CD4-positive, alpha-beta memory T cell (primary cell): ENCODE measurements around the gene JPH4. TPM values are rescaled to one million over a fixed set of nuclear protein-coding genes. Genes with fewer than 3 reads are reported as not detected.
"Not testable (repeated sequence)": the region's sequence is repeated elsewhere in the genome, so short reads cannot be mapped to it uniquely, and the experiment has no call there.

Source experiments
- CTCF ChIA-PET: fragments of 350-600 bp; sonication (Branson Sonifier 250); formaldehyde crosslinking; loops from one replicate; lab custom pipeline; 2021; ENCODE audit warnings: inconsistent platforms; ENCODE audit not compliant: partially characterized antibody; lab: Charles Lee
- POLR2A ChIA-PET: fragments of 350-600 bp; sonication (Branson Sonifier 250); formaldehyde crosslinking; loops from one replicate; lab custom pipeline; 2021; ENCODE audit not compliant: partially characterized antibody; lab: Charles Lee
- DNase-seq, 5 donors: peaks; one replicate each; pipeline versions ENCODE4 v3.0.0 to v3.0.0-alpha.2; 2020 to 2022; ENCODE audit warnings: mixed read lengths in 1 of 5
- H3K27ac ChIP-seq: one replicate; pipeline ENCODE4 v1.7.0; 2013; ENCODE audit warnings: low read depth, low read length
- H3K27me3 ChIP-seq: 2 replicates; pipeline ENCODE4 v1.7.0; 2013; ENCODE audit warnings: mild to moderate bottlenecking, low read length, moderate library complexity; ENCODE audit not compliant: insufficient read depth
- H3K36me3 ChIP-seq: 2 replicates; pipeline ENCODE4 v1.7.0; 2013; ENCODE audit warnings: mild to moderate bottlenecking, low read length, moderate library complexity; ENCODE audit not compliant: insufficient read depth
- H3K4me1 ChIP-seq: 2 replicates; pipeline ENCODE4 v1.7.0; 2013; ENCODE audit warnings: mild to moderate bottlenecking, low read length, moderate library complexity; ENCODE audit not compliant: insufficient read depth
- H3K4me3 ChIP-seq, 2 donors: one replicate each; pipeline ENCODE4 v1.7.0; 2013; ENCODE audit warnings: low read length in 2 of 2, mild to moderate bottlenecking in 1 of 2
- H3K9me3 ChIP-seq, 2 donors: one replicate each; pipeline ENCODE4 v1.7.0; 2013; ENCODE audit warnings: low read length in 2 of 2, control low read depth in 1 of 2; ENCODE audit not compliant: control insufficient read depth in 1 of 2
- H3K27ac Mint-ChIP-seq, 7 donors: one replicate each; pipeline ENCODE4 v1.8.0; 2020 to 2021; ENCODE audit warnings: mixed read lengths in 7 of 7, mild to moderate bottlenecking in 6 of 7, inconsistent platforms in 3 of 7, moderate library complexity in 3 of 7
- H3K27me3 Mint-ChIP-seq, 2 donors: one replicate each; pipeline ENCODE4 v1.8.0; 2020 to 2021; ENCODE audit warnings: mixed read lengths in 2 of 2
- H3K36me3 Mint-ChIP-seq, 2 donors: one replicate each; pipeline ENCODE4 v1.8.0; 2020 to 2021; ENCODE audit warnings: mixed read lengths in 2 of 2, inconsistent platforms in 1 of 2, mild to moderate bottlenecking in 1 of 2
- H3K4me1 Mint-ChIP-seq, 4 donors: one replicate each; pipeline ENCODE4 v1.8.0; 2020 to 2021; ENCODE audit warnings: mixed read lengths in 4 of 4, mild to moderate bottlenecking in 1 of 4
- H3K4me3 Mint-ChIP-seq, 8 donors: one replicate each; pipeline ENCODE4 v1.8.0; 2020 to 2021; ENCODE audit warnings: mixed read lengths in 8 of 8, mild to moderate bottlenecking in 7 of 8, moderate library complexity in 6 of 8, inconsistent platforms in 3 of 8
- H3K9me3 Mint-ChIP-seq, 8 donors: one replicate each; pipeline ENCODE4 v1.8.0; 2020 to 2021; ENCODE audit warnings: mixed read lengths in 8 of 8, mild to moderate bottlenecking in 5 of 8, inconsistent platforms in 3 of 8, moderate library complexity in 1 of 8
- intact Hi-C: fragments of 100-400 bp; cut with micrococcal nuclease; formaldehyde crosslinking; loops from one replicate; pipeline ENCODE4 v1.15.1; 2023
- polyA plus RNA-seq, 2 donors: library from polyadenylated mRNA; unstranded; fragments of 300-500 nt; fragmentation: Illumina TruSeq; gene quantifications; one replicate each; pipeline ENCODE4 v1.2.3, GENCODE V29; 2021
- total RNA-seq, 2 experiments: library from RNA; stranded (reverse); gene quantifications; one replicate each; pipeline ENCODE4 v1.2.3, GENCODE V29; 2021

The JPH4 gene
- total and polyA plus RNA-seq, 4 experiments from 2014 or later, result 0.08 TPM; not detected in 3

DNA sequence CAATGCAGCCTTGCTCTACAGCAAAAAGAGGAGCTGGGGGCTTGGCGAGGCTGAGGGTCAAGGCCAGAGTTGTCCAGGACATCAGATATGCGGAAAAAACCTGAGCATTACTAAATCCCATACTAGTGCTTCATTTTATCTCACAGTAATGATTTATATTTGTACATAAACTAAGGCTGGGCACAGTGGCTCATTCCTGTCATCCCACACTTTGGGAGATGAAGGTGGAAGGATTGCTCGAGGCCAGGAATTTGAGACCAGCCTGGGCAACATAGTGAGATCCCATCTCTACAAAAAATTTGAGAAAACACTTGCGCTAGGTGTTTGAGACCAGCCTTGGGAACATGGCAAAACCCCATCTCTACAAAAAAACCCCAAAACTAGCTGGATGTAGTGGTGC lies 11.6 kb upstream of the JPH4 start:
- no peak overlapping the region for H3K4me3 ChIP-seq
- Mint-ChIP-seq H3K36me3 (no peaks in the 10 kb centered on the region), H3K27me3 (peaks cover 7 to 15% of the 10 kb centered on the region in 2 donors), H3K4me1 (peaks cover 4 to 11% (median 6%) of the 10 kb centered on the region in 4 donors), H3K4me3 (no peak overlapping the region), H3K9me3 (no peaks in the 10 kb centered on the region), H3K27ac (peak overlapping the region in 1 of 7 donors; percentile 24)
- H3K4me1 ChIP-seq, result peaks cover 4% of the 10 kb centered on the region
- no peak overlapping the region for H3K27ac ChIP-seq
- no peak for DNase-seq
- intact Hi-C loops, result no loop called here
- no peaks in the 10 kb centered on the region for H3K9me3 ChIP-seq
- no peaks in the 10 kb centered on the region for H3K36me3 ChIP-seq
- H3K27me3 ChIP-seq, result no peaks in the 10 kb centered on the region
- ChIA-PET POLR2A (no interaction called here), CTCF (interaction anchor here (0.7 to 4.6 kb wide), 9 partner anchors 9 to 363 kb away, joined by 3 to 73 read pairs (median 20); partner anchors contain the start of gene DHRS4)

DNA sequence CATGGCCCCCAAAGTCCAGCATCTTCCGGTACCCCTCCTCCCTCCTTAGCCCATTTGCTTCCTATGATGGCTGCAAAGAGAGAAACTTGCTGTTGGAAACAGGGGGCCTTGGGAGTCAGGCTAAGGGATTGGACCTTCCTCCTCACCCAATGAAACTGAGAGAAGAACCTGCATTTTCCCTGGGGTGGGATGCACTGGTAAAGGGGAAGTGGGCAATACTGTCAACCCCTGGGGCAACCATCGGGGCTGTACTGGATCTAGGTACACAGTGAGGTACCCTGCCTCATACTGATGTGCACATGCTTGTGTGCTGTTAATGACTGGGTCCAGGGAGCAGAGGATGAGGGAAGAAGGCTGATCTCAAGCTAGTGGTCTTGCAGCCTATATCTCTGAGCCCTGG lies 11.0 kb upstream of the JPH4 start:
- POLR2A ChIA-PET, result interaction anchor here (1.0 to 1.1 kb wide), 2 partner anchors 21 to 364 kb away, joined by 3 to 4 read pairs; partner anchors contain the start of gene DHRS4

DNA sequence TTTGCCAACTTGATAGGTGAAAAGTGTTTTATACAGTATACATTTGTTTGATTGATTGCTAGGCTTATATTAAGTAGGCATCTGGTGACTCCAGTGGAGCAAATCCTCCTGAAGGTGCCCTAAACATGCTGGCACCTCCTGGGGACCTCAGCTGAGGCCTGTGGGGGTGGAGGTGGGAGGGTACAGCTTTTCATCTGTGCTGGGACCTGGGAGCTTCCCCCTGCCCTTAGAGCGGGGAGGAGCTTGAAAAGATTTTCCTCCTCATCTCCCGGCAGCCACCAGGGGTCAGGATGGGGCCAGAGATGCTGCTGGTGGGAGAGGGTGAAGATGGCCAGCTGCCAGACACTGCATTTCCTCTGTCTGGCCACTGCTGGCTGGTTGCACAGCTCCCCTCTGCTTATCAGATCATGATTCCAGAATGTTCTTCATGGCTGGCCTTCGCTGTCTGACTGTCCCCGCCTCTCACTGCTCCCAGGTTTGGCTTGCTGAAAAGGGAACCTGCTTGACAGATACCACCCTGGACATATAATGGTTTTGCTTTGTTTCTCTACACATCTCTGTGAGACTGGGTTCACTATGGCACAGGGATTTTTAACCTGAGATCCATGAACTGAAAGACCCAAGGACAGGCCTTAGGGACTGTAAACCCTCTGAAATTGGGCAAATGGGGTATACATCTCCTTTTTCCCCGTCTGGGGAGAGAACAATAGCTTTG lies 10.5 kb upstream of the JPH4 start:
- no peaks in the 10 kb centered on the region for H3K27me3 ChIP-seq
- no peak overlapping the region for H3K27ac ChIP-seq
- H3K9me3 ChIP-seq, result no peaks in the 10 kb centered on the region
- Mint-ChIP-seq H3K4me3 (peak overlapping the region in 1 of 8 donors; percentile 46), H3K36me3 (no peaks in the 10 kb centered on the region), H3K27me3 (peaks cover 7 to 16% of the 10 kb centered on the region in 2 donors), H3K27ac (peak overlapping the region in 1 of 7 donors; percentile 50), H3K9me3 (no peaks in the 10 kb centered on the region), H3K4me1 (peaks cover 4 to 11% (median 6%) of the 10 kb centered on the region in 4 donors)
- POLR2A ChIA-PET, result interaction anchor here (0.8 to 1.2 kb wide), 4 partner anchors 21 to 364 kb away, joined by 3 to 4 read pairs (median 4); partner anchors contain the start of gene DHRS4
- no peak overlapping the region for H3K4me3 ChIP-seq
- H3K36me3 ChIP-seq, result no peaks in the 10 kb centered on the region
- intact Hi-C loops, result loop anchor here (1.0 kb wide), 4 partner anchors 43 to 365 kb away; no protein-coding TSS in a partner anchor
- peak; percentile 77 to 80 (median 78) for DNase-seq
- CTCF ChIA-PET, result interaction anchor here (0.6 to 4.6 kb wide), 31 partner anchors 8 to 365 kb away, joined by 3 to 73 read pairs (median 5); partner anchors contain the start of gene DHRS4
- H3K4me1 ChIP-seq, result peaks cover 4% of the 10 kb centered on the region

More for the DNA sequence above, 11.0 kb upstream of the JPH4 start:
- no peaks in the 10 kb centered on the region for H3K9me3 ChIP-seq
- H3K4me1 ChIP-seq, result peaks cover 4% of the 10 kb centered on the region
- H3K36me3 ChIP-seq, result no peaks in the 10 kb centered on the region
- no peak overlapping the region for H3K4me3 ChIP-seq
- CTCF ChIA-PET, result interaction anchor here (0.6 to 4.6 kb wide), 28 partner anchors 8 to 364 kb away, joined by 3 to 73 read pairs (median 5); partner anchors contain the start of gene DHRS4
- peak overlapping the region in 1 of 7 donors; percentile 25 for H3K27ac Mint-ChIP-seq
- no peaks in the 10 kb centered on the region for H3K36me3 Mint-ChIP-seq
- no peaks in the 10 kb centered on the region for H3K9me3 Mint-ChIP-seq
- H3K27ac ChIP-seq, result no peak overlapping the region
- no peak overlapping the region for H3K4me3 Mint-ChIP-seq
- intact Hi-C loops, result loop anchor here (1.0 kb wide), 4 partner anchors 43 to 365 kb away; no protein-coding TSS in a partner anchor
- DNase-seq, result no peak
- peaks cover 4 to 11% (median 6%) of the 10 kb centered on the region in 4 donors for H3K4me1 Mint-ChIP-seq
- H3K27me3 Mint-ChIP-seq, result peaks cover 7 to 15% of the 10 kb centered on the region in 2 donors
- H3K27me3 ChIP-seq, result no peaks in the 10 kb centered on the region

DNA sequence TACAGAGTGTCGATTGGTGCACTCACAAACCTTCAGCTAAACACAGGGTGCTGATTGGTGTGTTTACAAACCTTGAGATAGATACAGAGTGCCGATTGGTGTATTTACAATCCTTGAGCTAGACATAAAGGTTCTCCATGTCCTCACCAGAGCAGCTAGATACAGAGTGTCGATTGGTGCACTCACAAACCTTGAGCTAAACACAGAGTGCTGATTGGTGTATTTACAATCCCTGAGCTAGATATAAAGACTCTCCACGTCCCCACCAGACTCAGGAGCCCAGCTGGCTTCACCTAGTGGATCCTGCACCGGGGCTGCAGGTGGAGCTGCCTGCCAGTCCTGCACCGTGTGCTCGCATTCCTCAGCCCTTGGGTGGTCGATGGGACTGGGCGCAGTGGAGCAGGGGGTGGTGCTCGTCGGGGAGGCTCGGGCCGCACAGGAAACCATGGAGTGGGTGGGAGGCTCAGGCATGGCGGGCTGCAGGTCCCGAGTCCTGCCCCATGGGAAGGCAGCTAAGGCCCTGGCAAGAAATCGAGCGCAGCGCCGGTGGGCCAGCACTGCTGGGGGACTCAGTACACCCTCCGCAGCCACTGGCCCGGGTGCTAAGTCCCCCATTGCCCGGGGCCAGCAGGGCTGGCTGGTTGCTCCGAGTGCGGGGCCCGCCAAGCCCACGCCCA lies 6.1 kb upstream of the JPH4 start:
- H3K9me3 Mint-ChIP-seq, H3K4me1 ChIP-seq, H3K27ac Mint-ChIP-seq, H3K27ac ChIP-seq, H3K4me3 Mint-ChIP-seq, POLR2A ChIA-PET, H3K36me3 ChIP-seq, H3K4me3 ChIP-seq, DNase-seq, H3K9me3 ChIP-seq, H3K36me3 Mint-ChIP-seq, H3K27me3 ChIP-seq, intact Hi-C loops: not testable (repeated sequence)
- H3K4me1 Mint-ChIP-seq, result peaks cover 4 to 10% (median 6%) of the 10 kb centered on the region in 4 donors
- H3K27me3 Mint-ChIP-seq, result peaks cover 12 to 26% of the 10 kb centered on the region in 2 donors
- CTCF ChIA-PET, result interaction anchor here (1.1 kb wide), 1 partner anchor 347 kb away, joined by 3 read pairs; no protein-coding TSS in a partner anchor

DNA sequence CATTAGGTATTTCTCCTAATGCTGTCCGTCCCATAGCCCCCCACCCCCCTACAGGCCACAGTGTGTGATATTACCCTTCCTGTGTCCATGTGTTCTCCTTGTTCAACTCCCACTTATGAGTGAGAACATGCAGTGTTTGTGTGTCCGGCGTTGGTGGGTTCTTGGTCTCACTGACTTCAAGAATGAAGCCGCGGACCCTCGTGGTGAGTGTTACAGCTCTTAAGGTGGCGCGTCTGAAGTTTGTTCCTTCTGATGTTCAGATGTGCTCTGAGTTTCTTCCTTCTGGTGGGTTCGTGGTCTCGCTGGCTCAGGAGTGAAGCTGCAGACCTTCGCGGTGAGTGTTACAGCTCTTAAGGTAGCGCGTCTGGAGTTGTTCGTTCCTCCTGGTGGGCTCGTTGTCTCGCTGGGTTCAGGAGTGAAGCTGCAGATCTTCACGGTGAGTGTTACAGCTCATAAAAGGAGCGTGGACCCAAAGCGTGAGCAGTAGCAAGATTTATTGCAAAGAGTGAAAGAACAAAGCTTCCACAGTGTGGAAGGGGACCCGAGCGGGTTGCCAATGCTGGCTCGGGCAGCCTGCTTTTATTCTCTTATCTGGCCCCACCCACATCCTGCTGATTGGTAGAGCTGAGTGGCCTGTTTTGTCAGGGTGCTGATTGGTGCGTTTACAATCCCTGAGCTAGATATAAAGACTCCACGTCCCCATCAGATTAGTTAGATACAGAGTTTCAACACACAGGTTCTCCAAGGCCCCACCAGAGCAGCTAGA lies 5.4 kb upstream of the JPH4 start:
- DNase-seq, H3K36me3 ChIP-seq, H3K4me1 ChIP-seq, H3K27me3 ChIP-seq, H3K4me3 ChIP-seq, H3K4me1 Mint-ChIP-seq, H3K9me3 ChIP-seq, intact Hi-C loops, H3K36me3 Mint-ChIP-seq, H3K27ac ChIP-seq, POLR2A ChIA-PET, H3K9me3 Mint-ChIP-seq, H3K27ac Mint-ChIP-seq, H3K4me3 Mint-ChIP-seq: not testable (repeated sequence)
- peaks cover 16 to 31% of the 10 kb centered on the region in 2 donors for H3K27me3 Mint-ChIP-seq
- CTCF ChIA-PET, result interaction anchor here (1.1 to 1.3 kb wide), 2 partner anchors 24 to 347 kb away, joined by 3 read pairs; no protein-coding TSS in a partner anchor

DNA sequence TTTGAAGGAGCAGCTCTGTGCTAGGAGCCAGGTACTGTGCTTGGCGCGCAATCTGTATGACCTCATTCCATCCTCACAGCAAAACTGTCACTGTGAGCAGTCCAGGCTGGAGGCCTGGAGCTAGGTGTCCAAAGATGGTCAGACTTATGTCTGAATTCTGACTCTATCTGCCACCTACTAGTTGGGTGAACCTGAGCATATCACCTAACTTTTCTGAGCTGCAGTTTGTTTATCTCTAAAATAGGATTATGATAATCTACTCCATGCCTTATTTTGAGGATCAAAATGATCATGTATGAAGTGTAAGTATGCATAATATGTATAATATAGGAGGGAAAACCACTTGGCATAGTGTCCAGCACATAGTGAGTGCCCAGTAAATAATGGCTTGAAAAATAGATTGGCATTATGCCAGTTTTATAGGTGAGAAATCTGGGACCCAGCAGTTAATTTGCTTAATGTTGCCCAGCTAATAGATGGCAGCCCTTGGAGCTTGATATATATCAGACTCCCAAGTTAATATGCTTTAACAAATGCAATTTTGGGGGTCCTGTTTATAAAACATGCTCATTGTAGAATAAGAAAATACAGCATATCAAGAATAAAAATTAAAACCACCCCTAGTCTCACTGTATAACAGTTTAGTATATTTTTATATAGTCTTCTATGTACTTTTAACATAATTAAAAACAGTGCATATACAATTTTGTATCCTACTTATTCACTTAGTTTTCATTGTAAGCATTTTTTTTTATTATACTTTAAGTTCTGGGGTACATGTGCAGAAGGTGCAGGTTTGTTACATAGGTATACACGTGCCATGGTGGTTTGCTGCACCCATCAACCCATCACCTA lies 4.5 kb upstream of the JPH4 start:
- H3K9me3 Mint-ChIP-seq, result no peaks in the 10 kb centered on the region
- Histone ChIP-seq H3K9me3 (no peaks in the 10 kb centered on the region), H3K36me3 (no peaks in the 10 kb centered on the region), H3K4me3 (no peak overlapping the region), H3K4me1 (peaks cover 4% of the 10 kb centered on the region), H3K27ac (no peak overlapping the region), H3K27me3 (peaks cover 8% of the 10 kb centered on the region)
- no peak overlapping the region for H3K27ac Mint-ChIP-seq
- H3K27me3 Mint-ChIP-seq, result peaks cover 21 to 32% of the 10 kb centered on the region in 2 donors
- no peak for DNase-seq
- peaks cover 0 to 11% (median 3%) of the 10 kb centered on the region in 4 donors for H3K4me1 Mint-ChIP-seq
- ChIA-PET CTCF (interaction anchor here (1.0 to 1.3 kb wide), 2 partner anchors 23 to 348 kb away, joined by 3 read pairs; no protein-coding TSS in a partner anchor), POLR2A (no interaction called here)
- intact Hi-C loops, result no loop called here
- no peak overlapping the region for H3K4me3 Mint-ChIP-seq
- no peaks in the 10 kb centered on the region for H3K36me3 Mint-ChIP-seq
